OCI-LY1 (cell line): ENCODE results near the gene COL25A1.

Experiments used
- H2AFZ ChIP-seq: fragments of 200-600 bp; sonication (generic), shearing (Covaris generic); 2 replicates; pipeline ENCODE4 v1.6.0; 2014; ENCODE audit warnings: antibody characterized with exemption, mild to moderate bottlenecking, low read length
- H3F3A ChIP-seq: fragments of 200-600 bp; sonication (generic), shearing (Covaris generic); 2 replicates; pipeline ENCODE4 v1.6.0; 2014; ENCODE audit warnings: mild to moderate bottlenecking, antibody characterized with exemption, low read length, moderate library complexity; ENCODE audit not compliant: insufficient read depth
- H3K27ac ChIP-seq: fragments of 200-600 bp; sonication (generic); 2 replicates; pipeline ENCODE4 v1.5.1; 2014; ENCODE audit warnings: low read length, mixed run types, mild to moderate bottlenecking, low read depth; ENCODE audit not compliant: poor library complexity, severe bottlenecking
- H3K27me3 ChIP-seq: fragments of 200-600 bp; sonication (generic); 2 replicates; pipeline ENCODE4 v1.6.0; 2014; ENCODE audit warnings: antibody characterized with exemption, mild to moderate bottlenecking, low read length, moderate library complexity; ENCODE audit not compliant: insufficient read depth
- H3K36me3 ChIP-seq: fragments of 200-600 bp; sonication (generic); 2 replicates; pipeline ENCODE4 v1.6.1; 2014; ENCODE audit warnings: mild to moderate bottlenecking, antibody characterized with exemption, low read length, moderate library complexity, mixed read lengths; ENCODE audit not compliant: insufficient read depth
- H3K4me1 ChIP-seq: fragments of 200-600 bp; sonication (generic); 2 replicates; pipeline ENCODE4 v1.5.1; 2014; ENCODE audit warnings: mild to moderate bottlenecking, low read length, moderate library complexity; ENCODE audit not compliant: insufficient read depth, severe bottlenecking
- H3K4me2 ChIP-seq: fragments of 200-600 bp; sonication (generic), shearing (Covaris generic); 2 replicates; pipeline ENCODE4 v1.6.1; 2014; ENCODE audit warnings: low read length
- H3K4me3 ChIP-seq: fragments of 200-600 bp; sonication (generic); 2 replicates; pipeline ENCODE4 v1.5.1; 2014; ENCODE audit warnings: low read length, low read depth, mild to moderate bottlenecking, mixed read lengths; ENCODE audit not compliant: poor library complexity, severe bottlenecking
- H3K79me2 ChIP-seq: fragments of 200-600 bp; shearing (Covaris generic); 2 replicates; pipeline ENCODE4 v1.6.1; 2016; ENCODE audit warnings: mixed run types, low read length, mixed read lengths; ENCODE audit not compliant: insufficient read depth
- H3K9ac ChIP-seq: fragments of 200-600 bp; sonication (generic), shearing (Covaris generic); 2 replicates; pipeline ENCODE4 v1.6.1; 2014; ENCODE audit warnings: mild to moderate bottlenecking, low read length, mixed read lengths
- H3K9me2 ChIP-seq: fragments of 200-600 bp; sonication (generic), shearing (Covaris generic); 2 replicates; pipeline ENCODE4 v1.6.1; 2014; ENCODE audit warnings: low read depth, mild to moderate bottlenecking, low read length, mixed read lengths
- H3K9me3 ChIP-seq: fragments of 200-600 bp; shearing (Covaris generic); 2 replicates; pipeline ENCODE4 v1.6.1; 2014; ENCODE audit warnings: low read length, mixed read lengths
- H4K20me1 ChIP-seq: fragments of 200-600 bp; sonication (generic), shearing (Covaris generic); 2 replicates; pipeline ENCODE4 v1.6.0; 2016; ENCODE audit warnings: mild to moderate bottlenecking, low read length; ENCODE audit not compliant: insufficient read depth
- CTCF ChIP-seq: fragments of 200-600 bp; sonication (generic), shearing (Covaris generic); IDR thresholded peaks from 2 replicates; pipeline ENCODE4 v1.5.1; 2017; ENCODE audit warnings: mild to moderate bottlenecking, antibody characterized with exemption, low read length, moderate library complexity, mixed read lengths
- EZH2 ChIP-seq: fragments of 200-600 bp; sonication (generic), shearing (Covaris generic); IDR thresholded peaks from 2 replicates; pipeline ENCODE4 v1.8.0; 2017; ENCODE audit warnings: borderline replicate concordance, mixed run types, mild to moderate bottlenecking, antibody characterized with exemption, low read length, moderate library complexity, mixed read lengths

COL25A1 gene

GRCh38 chr4:108852691-108853090 is 449.8 kb downstream of the COL25A1 start:
- no peak overlapping the region for H3K4me3 ChIP-seq
- H3K9me2 ChIP-seq: no peaks in the 10 kb centered on the region
- no peaks in the 10 kb centered on the region for H3K36me3 ChIP-seq
- H3K27ac ChIP-seq: no peak overlapping the region
- peaks cover 5% of the 10 kb centered on the region for H3K4me1 ChIP-seq
- TF ChIP-seq EZH2 (no peak), CTCF (no peak)
- H3K4me2 ChIP-seq: no peak overlapping the region
- H3K9ac ChIP-seq: no peak overlapping the region
- H3K27me3 ChIP-seq: no peaks in the 10 kb centered on the region
- no peaks in the 10 kb centered on the region for H3K9me3 ChIP-seq
- no peaks in the 10 kb centered on the region for H3F3A ChIP-seq
- H3K79me2 ChIP-seq: no peaks in the 10 kb centered on the region
- no peaks in the 10 kb centered on the region for H4K20me1 ChIP-seq
- H2AFZ ChIP-seq: no peak overlapping the region

DNA sequence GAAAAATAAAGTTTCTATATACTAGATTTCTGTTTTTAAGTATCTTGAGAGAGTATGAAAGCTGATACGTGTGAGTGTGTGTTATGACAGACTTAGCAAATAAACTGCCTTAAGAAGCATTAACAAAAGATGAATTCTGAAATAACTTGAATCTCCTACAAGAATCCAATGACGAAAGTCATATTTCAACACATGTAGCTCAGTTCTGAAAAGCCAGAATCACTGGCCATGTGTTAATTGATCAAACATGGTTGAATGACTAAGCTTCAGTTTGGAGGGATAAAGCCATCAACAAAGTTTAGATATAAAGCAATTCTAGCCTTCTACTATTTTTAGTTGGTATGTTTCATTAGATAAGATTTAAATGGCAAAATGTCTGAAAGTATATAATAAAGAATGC is 451.1 kb downstream of the COL25A1 start:
- H3K9me3 ChIP-seq: no peaks in the 10 kb centered on the region
- no peaks in the 10 kb centered on the region for H3F3A ChIP-seq
- H3K4me1 ChIP-seq: peaks cover 5% of the 10 kb centered on the region
- H3K9ac ChIP-seq: no peak overlapping the region
- no peak overlapping the region for H3K27ac ChIP-seq
- no peaks in the 10 kb centered on the region for H4K20me1 ChIP-seq
- H2AFZ ChIP-seq: no peak overlapping the region
- H3K4me2 ChIP-seq: no peak overlapping the region
- no peaks in the 10 kb centered on the region for H3K79me2 ChIP-seq
- TF ChIP-seq EZH2: no peak
- no peaks in the 10 kb centered on the region for H3K27me3 ChIP-seq
- H3K36me3 ChIP-seq: no peaks in the 10 kb centered on the region
- H3K9me2 ChIP-seq: no peaks in the 10 kb centered on the region
- H3K4me3 ChIP-seq: no peak overlapping the region

GRCh38 chr4:108850219-108850649 is 452.2 kb downstream of the COL25A1 start:
- Histone ChIP-seq H3K4me3 (no peak overlapping the region), H4K20me1 (no peaks in the 10 kb centered on the region), H3K4me2 (no peak overlapping the region), H3K36me3 (no peaks in the 10 kb centered on the region), H3K27ac (no peak overlapping the region), H3K4me1 (peaks cover 5% of the 10 kb centered on the region), H3F3A (no peaks in the 10 kb centered on the region), H2AFZ (no peak overlapping the region), H3K9me2 (no peaks in the 10 kb centered on the region), H3K9ac (no peak overlapping the region), H3K27me3 (no peaks in the 10 kb centered on the region), H3K79me2 (no peaks in the 10 kb centered on the region), H3K9me3 (no peaks in the 10 kb centered on the region)
- no peak for TF ChIP-seq CTCF
- TF ChIP-seq EZH2: no peak

GRCh38 chr4:108849611-108850168 is 452.8 kb downstream of the COL25A1 start:
- peaks cover 5% of the 10 kb centered on the region for H3K4me1 ChIP-seq
- H3K9ac ChIP-seq: no peak overlapping the region
- H3K4me2 ChIP-seq: no peak overlapping the region
- no peaks in the 10 kb centered on the region for H3K36me3 ChIP-seq
- TF ChIP-seq CTCF: no peak
- no peak for TF ChIP-seq EZH2
- H3K9me2 ChIP-seq: no peaks in the 10 kb centered on the region
- H2AFZ ChIP-seq: no peak overlapping the region
- H4K20me1 ChIP-seq: no peaks in the 10 kb centered on the region
- H3F3A ChIP-seq: no peaks in the 10 kb centered on the region
- H3K79me2 ChIP-seq: no peaks in the 10 kb centered on the region
- no peak overlapping the region for H3K4me3 ChIP-seq
- H3K27me3 ChIP-seq: no peaks in the 10 kb centered on the region
- no peak overlapping the region for H3K27ac ChIP-seq
- no peaks in the 10 kb centered on the region for H3K9me3 ChIP-seq
